Measurements from ENCODE around the gene SYT17.

GRCh38 chr16:19170043-19170655 lies 2.1 kb downstream of the SYT17 start:
- TF ChIP-seq CTCF (IDR thresholded peaks at IDR 0.05) (no peak), POLR2AphosphoS5 (IDR thresholded peaks at IDR 0.05) (no peak), POLR2A (IDR thresholded peaks at IDR 0.05) (no peak)
